Measurements from ENCODE around the gene FUT7.

DNA sequence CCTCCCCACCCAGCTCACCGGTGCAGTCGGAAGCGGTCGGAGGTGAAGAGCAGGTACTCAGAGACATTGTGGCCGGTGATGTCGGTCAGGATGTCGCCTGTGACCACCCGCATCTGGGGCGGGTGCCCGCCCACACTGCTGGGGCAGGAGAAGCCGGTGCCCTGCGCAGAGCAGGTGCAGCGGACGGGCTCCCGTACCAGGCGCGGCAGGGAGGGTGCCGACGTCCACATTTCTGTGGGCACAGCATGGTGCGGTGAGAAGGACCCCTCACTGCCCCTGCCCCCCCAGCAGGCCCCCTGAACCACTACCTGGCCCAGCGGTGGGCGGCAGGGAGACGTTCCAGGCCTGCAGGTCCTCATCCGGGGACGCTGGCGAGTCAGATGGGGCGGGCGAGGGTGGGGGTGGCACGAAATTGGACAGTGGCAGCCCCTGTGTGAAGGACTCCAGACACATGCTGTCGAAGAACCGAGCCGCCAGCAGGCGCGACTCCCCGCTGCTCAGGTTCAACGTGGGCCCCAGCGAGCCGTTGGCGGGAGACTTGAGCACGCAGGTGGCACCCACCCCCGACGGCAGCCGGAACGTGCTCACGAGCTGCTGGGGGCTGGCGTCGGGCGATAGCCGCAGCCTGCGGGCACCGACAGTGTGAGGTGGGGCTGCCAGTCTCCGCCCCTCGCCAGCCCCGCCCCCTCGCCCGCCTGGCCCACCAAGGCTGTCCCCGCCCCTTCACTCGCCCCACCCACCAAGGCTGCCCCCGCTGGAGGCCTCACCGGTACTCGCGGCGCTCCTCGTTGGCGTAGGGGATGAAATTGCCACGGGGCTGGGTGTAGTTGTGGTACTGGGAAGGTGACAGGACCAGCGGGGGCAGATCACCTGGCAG lies 19.0 kb downstream of the FUT7 start:
- TF ChIP-seq, protein P1, sequence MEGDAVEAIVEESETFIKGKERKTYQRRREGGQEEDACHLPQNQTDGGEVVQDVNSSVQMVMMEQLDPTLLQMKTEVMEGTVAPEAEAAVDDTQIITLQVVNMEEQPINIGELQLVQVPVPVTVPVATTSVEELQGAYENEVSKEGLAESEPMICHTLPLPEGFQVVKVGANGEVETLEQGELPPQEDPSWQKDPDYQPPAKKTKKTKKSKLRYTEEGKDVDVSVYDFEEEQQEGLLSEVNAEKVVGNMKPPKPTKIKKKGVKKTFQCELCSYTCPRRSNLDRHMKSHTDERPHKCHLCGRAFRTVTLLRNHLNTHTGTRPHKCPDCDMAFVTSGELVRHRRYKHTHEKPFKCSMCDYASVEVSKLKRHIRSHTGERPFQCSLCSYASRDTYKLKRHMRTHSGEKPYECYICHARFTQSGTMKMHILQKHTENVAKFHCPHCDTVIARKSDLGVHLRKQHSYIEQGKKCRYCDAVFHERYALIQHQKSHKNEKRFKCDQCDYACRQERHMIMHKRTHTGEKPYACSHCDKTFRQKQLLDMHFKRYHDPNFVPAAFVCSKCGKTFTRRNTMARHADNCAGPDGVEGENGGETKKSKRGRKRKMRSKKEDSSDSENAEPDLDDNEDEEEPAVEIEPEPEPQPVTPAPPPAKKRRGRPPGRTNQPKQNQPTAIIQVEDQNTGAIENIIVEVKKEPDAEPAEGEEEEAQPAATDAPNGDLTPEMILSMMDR (conservative IDR thresholded peaks at IDR 0.05 in 1 of 2, IDR thresholded peaks at IDR 0.05 in 1 of 2; ENCODE audit: low read depth in 1 of 2, low read length in 2 of 2) = no peak
- no peak for TF ChIP-seq EZH2 (IDR thresholded peaks at IDR 0.05; ENCODE audit: low read length, missing control alignments)
